H9 (cell line): ENCODE measurements around the gene WASHC2C. TPM values are rescaled to one million over a fixed set of nuclear protein-coding genes. Genes with fewer than 3 reads are reported as not detected.
"Not testable (repeated sequence)": the region's sequence is repeated elsewhere in the genome, so short reads cannot be mapped to it uniquely, and the experiment has no call there.

Source experiments
- DNase-seq: peaks from one replicate; pipeline ENCODE4 v3.0.0-alpha.2; 2017
- H2AFZ ChIP-seq: one replicate; pipeline ENCODE4 v1.6.1; 2013; ENCODE audit warnings: mild to moderate bottlenecking, low read length, control low read depth, moderate library complexity
- H2AK5ac ChIP-seq: 2 replicates; pipeline ENCODE4 v1.6.1; 2013; ENCODE audit warnings: low read length, control low read depth, mixed read lengths; ENCODE audit not compliant: insufficient read length
- H2BK120ac ChIP-seq: one replicate; pipeline ENCODE4 v1.6.1; 2013; ENCODE audit warnings: low read depth, mild to moderate bottlenecking, low read length, control low read depth, inconsistent platforms; ENCODE audit not compliant: poor library complexity, severe bottlenecking
- H2BK12ac ChIP-seq: 2 replicates; pipeline ENCODE4 v1.6.1; 2013; ENCODE audit warnings: low read length, control low read depth, mixed read lengths, low read depth; ENCODE audit not compliant: insufficient read length
- H2BK15ac ChIP-seq: 2 replicates; pipeline ENCODE4 v1.6.1; 2013; ENCODE audit warnings: low read depth, low read length, control low read depth
- H2BK20ac ChIP-seq: one replicate; pipeline ENCODE4 v1.6.1; 2013; ENCODE audit warnings: low read depth, mild to moderate bottlenecking, low read length, control low read depth, inconsistent platforms; ENCODE audit not compliant: poor library complexity, severe bottlenecking
- H2BK5ac ChIP-seq: 2 replicates; pipeline ENCODE4 v1.6.1; 2013; ENCODE audit warnings: low read length, control low read depth, mixed read lengths; ENCODE audit not compliant: insufficient read length
- H3K14ac ChIP-seq: 2 replicates; pipeline ENCODE4 v1.6.1; 2013; ENCODE audit warnings: low read length, control low read depth; ENCODE audit not compliant: insufficient read depth
- H3K18ac ChIP-seq: 2 replicates; pipeline ENCODE4 v1.6.1; 2013; ENCODE audit warnings: low read depth, mild to moderate bottlenecking, mixed read lengths, low read length, control low read depth; ENCODE audit not compliant: insufficient read length
- H3K23ac ChIP-seq: 2 replicates; pipeline ENCODE4 v1.6.1; 2013; ENCODE audit warnings: low read length, control low read depth, mixed read lengths, low read depth; ENCODE audit not compliant: insufficient read length
- H3K23me2 ChIP-seq: 2 replicates; pipeline ENCODE4 v1.6.1; 2013; ENCODE audit warnings: low read depth, mild to moderate bottlenecking, mixed read lengths, low read length, control low read depth; ENCODE audit not compliant: insufficient read length, poor library complexity, severe bottlenecking
- H3K27ac ChIP-seq: 2 replicates; pipeline ENCODE4 v1.5.1; 2013; ENCODE audit warnings: low read length, control low read depth, mixed read lengths, low read depth; ENCODE audit not compliant: insufficient read length
- H3K27me3 ChIP-seq: 2 replicates; pipeline ENCODE4 v1.6.1; 2013; ENCODE audit warnings: low read length, control low read depth, inconsistent platforms; ENCODE audit not compliant: insufficient read depth
- H3K4ac ChIP-seq: 2 replicates; pipeline ENCODE4 v1.6.1; 2013; ENCODE audit warnings: low read depth, mild to moderate bottlenecking, control low read depth, inconsistent platforms, low read length, moderate library complexity
- H3K4me1 ChIP-seq: 2 replicates; pipeline ENCODE4 v1.6.1; 2013; ENCODE audit warnings: low read length, control low read depth, inconsistent platforms; ENCODE audit not compliant: insufficient read depth
- H3K4me2 ChIP-seq: 2 replicates; pipeline ENCODE4 v1.6.1; 2013; ENCODE audit warnings: low read length, control low read depth, mixed read lengths; ENCODE audit not compliant: insufficient read length, insufficient read depth
- H3K56ac ChIP-seq: 2 replicates; pipeline ENCODE4 v1.6.1; 2013; ENCODE audit warnings: low read depth, mild to moderate bottlenecking, mixed read lengths, low read length, control low read depth; ENCODE audit not compliant: insufficient read length
- H3K79me1 ChIP-seq: 2 replicates; pipeline ENCODE4 v1.6.1; 2013; ENCODE audit warnings: low read depth, mild to moderate bottlenecking, moderate library complexity, low read length, control low read depth, inconsistent platforms; ENCODE audit not compliant: insufficient read depth, poor library complexity, severe bottlenecking
- H3K79me2 ChIP-seq: 2 replicates; pipeline ENCODE4 v1.6.1; 2013; ENCODE audit warnings: low read length, control low read depth, inconsistent platforms; ENCODE audit not compliant: insufficient read depth
- H3K9ac ChIP-seq: 2 replicates; pipeline ENCODE4 v1.6.1; 2013; ENCODE audit warnings: low read length, control low read depth, mixed read lengths; ENCODE audit not compliant: insufficient read length; ENCODE audit errors: extremely low read depth
- H3K9me3 ChIP-seq: one replicate; pipeline ENCODE4 v1.6.1; 2013; ENCODE audit warnings: low read depth, low read length, inconsistent platforms; ENCODE audit not compliant: control insufficient read depth
- H3T11ph ChIP-seq: one replicate; pipeline ENCODE4 v1.6.1; 2013; ENCODE audit warnings: mild to moderate bottlenecking, low read length, control low read depth, inconsistent platforms
- H4K20me1 ChIP-seq: one replicate; pipeline ENCODE4 v1.6.1; 2013; ENCODE audit not compliant: control insufficient read depth, insufficient read length, insufficient read depth
- H4K5ac ChIP-seq: 2 replicates; pipeline ENCODE4 v1.6.1; 2013; ENCODE audit warnings: low read depth, mild to moderate bottlenecking, mixed read lengths, low read length, control low read depth; ENCODE audit not compliant: insufficient read length
- H4K8ac ChIP-seq: replicated peaks from 2 replicates; pipeline ENCODE4 v1.6.1; 2013; ENCODE audit warnings: low read length, control low read depth, mixed read lengths, low read depth; ENCODE audit not compliant: insufficient read length
- H4K91ac ChIP-seq: 2 replicates; pipeline ENCODE4 v1.6.1; 2013; ENCODE audit warnings: low read depth, mild to moderate bottlenecking, moderate library complexity, mixed read lengths, low read length, control low read depth; ENCODE audit not compliant: insufficient read length
- H3K27ac Mint-ChIP-seq, 3 experiments: 2 replicates in 2 of 3; 3 replicates in 1 of 3; pipeline ENCODE4 v1.8.0; 2020 to 2021; ENCODE audit warnings: mixed read lengths in 3 of 3, mild to moderate bottlenecking in 1 of 3, moderate library complexity in 1 of 3
- H3K27me3 Mint-ChIP-seq: 2 replicates; pipeline ENCODE4 v1.8.0; 2021; ENCODE audit warnings: low read depth, mild to moderate bottlenecking, moderate library complexity, mixed read lengths
- H3K36me3 Mint-ChIP-seq, 3 experiments: 2 replicates in 2 of 3; 3 replicates in 1 of 3; pipeline ENCODE4 v1.8.0; 2020 to 2021; ENCODE audit warnings: low read depth in 3 of 3, mixed read lengths in 3 of 3; ENCODE audit not compliant: insufficient read depth in 1 of 3
- H3K4me1 Mint-ChIP-seq, 2 experiments: 2 replicates each; pipeline ENCODE4 v1.8.0; 2020; ENCODE audit warnings: mixed read lengths in 2 of 2
- H3K4me3 Mint-ChIP-seq, 2 experiments: 2 replicates in 1 of 2; 3 replicates in 1 of 2; pipeline ENCODE4 v1.8.0; 2020 to 2021; ENCODE audit warnings: mild to moderate bottlenecking in 2 of 2, mixed read lengths in 2 of 2, moderate library complexity in 1 of 2
- H3K9me3 Mint-ChIP-seq, 2 experiments: 2 replicates in 1 of 2; 3 replicates in 1 of 2; pipeline ENCODE4 v1.8.0; 2020; ENCODE audit warnings: mild to moderate bottlenecking in 2 of 2, mixed read lengths in 2 of 2, moderate library complexity in 1 of 2
- WGBS: extraction: QIAGEN DNeasy Blood & Tissue Kit; methylation state at CpG from one replicate; pipeline ENCODE4 v1.1.7; 2013; ENCODE audit warnings: missing lambda C conversion rate, low lambda C conversion rate, mixed read lengths; ENCODE audit not compliant: insufficient read length; ENCODE audit errors: extremely low coverage; 5-methylcytosine and 5-hydroxymethylcytosine counted together
- total RNA-seq: library from RNA; stranded (reverse); gene quantifications from 2 replicates; pipeline ENCODE4 v1.2.1, GENCODE V29; 2021

WASHC2C gene
- total RNA-seq, 1 experiment from 2014 or later, result 36.7 TPM

- H3K18ac ChIP-seq, H3K4ac ChIP-seq, H3K14ac ChIP-seq, H2BK15ac ChIP-seq, H2BK5ac ChIP-seq, H3K27me3 ChIP-seq, H4K5ac ChIP-seq, H3K79me2 ChIP-seq, H3K9ac ChIP-seq, H3K9me3 ChIP-seq, H3K4me1 ChIP-seq, H4K8ac ChIP-seq, H2BK12ac ChIP-seq, H4K20me1 ChIP-seq, H3K27ac Mint-ChIP-seq, H3K23ac ChIP-seq, H3K36me3 Mint-ChIP-seq, H2BK20ac ChIP-seq, H3K23me2 ChIP-seq, H2AFZ ChIP-seq, H3T11ph ChIP-seq, H3K27me3 Mint-ChIP-seq, H3K79me1 ChIP-seq, H2BK120ac ChIP-seq, DNase-seq, H3K4me1 Mint-ChIP-seq, H3K4me3 Mint-ChIP-seq, H3K56ac ChIP-seq, H3K27ac ChIP-seq, H4K91ac ChIP-seq, H2AK5ac ChIP-seq, H3K4me2 ChIP-seq: not testable (repeated sequence)
- H3K9me3 Mint-ChIP-seq, result peaks cover 12 to 14% of the 10 kb centered on the region in 2 experiments; a peak in 4 of 5 replicates
- WGBS, result no CpG with 5 or more reads among the region's 4 CpGs
These were observed 87.1 kb downstream of the WASHC2C start for GRCh38 chr10:45814146-45814545.
